Stimulated activated CD8-positive, alpha-beta memory T cell treated with anti-CD3 and anti-CD28 coated beads, Interleukin-4, amount 100 ng/mL, for 1 hour (primary cell): ENCODE results near the gene RUNX2.

Experiments
- DNase-seq, 2 donors: peaks; one replicate each; pipeline ENCODE4 v3.0.0-alpha.2; 2020; ENCODE audit warnings: low read depth in 2 of 2, low spot score in 1 of 2

Gene RUNX2

GRCh38 chr6:45431317-45432065 is 103.4 kb downstream of the RUNX2 start:
- DNase-seq = no peak

- DNase-seq = no peak
Measured at GRCh38 chr6:45432977-45433376, 104.8 kb downstream of the RUNX2 start.

- DNase-seq = no peak
Measured at GRCh38 chr6:45433533-45434380, 105.6 kb downstream of the RUNX2 start.

- no peak for DNase-seq
Measured at GRCh38 chr6:45434381-45434700, 106.2 kb downstream of the RUNX2 start.

- DNase-seq = no peak
Measured at GRCh38 chr6:45436544-45437438, 108.7 kb downstream of the RUNX2 start.

GRCh38 chr6:45437439-45437815 is 109.3 kb downstream of the RUNX2 start:
- no peak for DNase-seq

GRCh38 chr6:45438151-45438550 is 110.0 kb downstream of the RUNX2 start:
- DNase-seq = no peak

GRCh38 chr6:45438849-45439406 is 110.8 kb downstream of the RUNX2 start:
- no peak for DNase-seq

GRCh38 chr6:45439459-45439858 is 111.3 kb downstream of the RUNX2 start:
- DNase-seq = no peak

GRCh38 chr6:45439861-45440388 is 111.8 kb downstream of the RUNX2 start:
- DNase-seq = no peak

- DNase-seq = no peak
Measured at GRCh38 chr6:45441851-45442453, 113.8 kb downstream of the RUNX2 start.

- no peak for DNase-seq
Measured at GRCh38 chr6:45442716-45443115, 114.6 kb downstream of the RUNX2 start.

GRCh38 chr6:45445364-45445748 is 117.2 kb downstream of the RUNX2 start:
- DNase-seq = no peak

GRCh38 chr6:45445749-45446549 is 117.8 kb downstream of the RUNX2 start:
- DNase-seq = no peak

GRCh38 chr6:45447005-45447404 is 118.9 kb downstream of the RUNX2 start:
- no peak for DNase-seq

- no peak for DNase-seq
Measured at GRCh38 chr6:45447716-45448115, 119.6 kb downstream of the RUNX2 start.

- no peak for DNase-seq
Measured at GRCh38 chr6:45448417-45449389, 120.6 kb downstream of the RUNX2 start.

- no peak for DNase-seq
Measured at GRCh38 chr6:45450132-45450531, 122.0 kb downstream of the RUNX2 start.

GRCh38 chr6:45450831-45451230 is 122.7 kb downstream of the RUNX2 start:
- DNase-seq = no peak
